NCI-H187 treated with DMSO at 0.1 percent for 48 hours (cell line): ENCODE data around the gene DSE.

Experiments used
- DNase-seq: peaks from one replicate; lab custom pipeline; 2025; lab: John Stamatoyannopoulos, UW

Gene DSE

GRCh38 chr6:116447052-116447451 is 76.3 kb downstream of the DSE start:
- no peak for DNase-seq

- DNase-seq: no peak
Measured at GRCh38 chr6:116447496-116448011, 76.8 kb downstream of the DSE start.

GRCh38 chr6:116449565-116449964 is 78.8 kb downstream of the DSE start:
- DNase-seq: no peak

- no peak for DNase-seq
Measured at GRCh38 chr6:116450185-116450710, 79.5 kb downstream of the DSE start.

GRCh38 chr6:116450769-116451740 is 80.3 kb downstream of the DSE start:
- no peak for DNase-seq

GRCh38 chr6:116451916-116452315 is 81.2 kb downstream of the DSE start:
- no peak for DNase-seq

- DNase-seq: no peak
Measured at GRCh38 chr6:116452531-116452930, 81.8 kb downstream of the DSE start.

- DNase-seq: no peak
Measured at GRCh38 chr6:116456106-116456505, 85.4 kb downstream of the DSE start.

- no peak for DNase-seq
Measured at GRCh38 chr6:116456927-116457326, 86.2 kb downstream of the DSE start.

GRCh38 chr6:116458264-116458663 is 87.5 kb downstream of the DSE start:
- DNase-seq: no peak

- DNase-seq: no peak
Measured at GRCh38 chr6:116459927-116460326, 89.2 kb downstream of the DSE start.

- DNase-seq: no peak
Measured at GRCh38 chr6:116461331-116461931, 90.7 kb downstream of the DSE start, which contains the start of gene CALHM6. CALHM6 (plus strand) TSS chr6:116461375; CDS start chr6:116461930, 555 bp downstream.

GRCh38 chr6:116461932-116462885 is 91.5 kb downstream of the DSE start:
- no peak for DNase-seq

GRCh38 chr6:116463301-116463700 is 92.6 kb downstream of the DSE start:
- no peak for DNase-seq

GRCh38 chr6:116465246-116465645 is 94.5 kb downstream of the DSE start:
- DNase-seq: no peak

GRCh38 chr6:116467096-116467495 is 96.3 kb downstream of the DSE start:
- no peak for DNase-seq

- no peak for DNase-seq
Measured at GRCh38 chr6:116467514-116467913, 96.8 kb downstream of the DSE start.

GRCh38 chr6:116468293-116468692 is 97.5 kb downstream of the DSE start:
- no peak for DNase-seq

GRCh38 chr6:116471531-116471930 is 100.8 kb downstream of the DSE start:
- DNase-seq: no peak

- DNase-seq: no peak
Measured at GRCh38 chr6:116472706-116473105, 102.0 kb downstream of the DSE start.

- no peak for DNase-seq
Measured at GRCh38 chr6:116475141-116475540, 104.4 kb downstream of the DSE start.
